NCI-H1417 treated with DMSO at 0.1 percent for 48 hours (cell line): ENCODE measurements around the gene SP7.
"Not testable (repeated sequence)": the region's sequence is repeated elsewhere in the genome, so short reads cannot be mapped to it uniquely, and the experiment has no call there.

ENCODE experiments used
- DNase-seq: peaks from one replicate; lab custom pipeline; 2025; lab: John Stamatoyannopoulos, UW

Gene SP7

GRCh38 chr12:53336181-53336681 is at the start of gene SP7:
Gene SP7 (minus strand): TSS chr12:53336354. CDS start chr12:53335646, 708 bp downstream.
- DNase-seq, result no peak

- DNase-seq, result no peak
Observed at GRCh38 chr12:53383258-53383657, 47.1 kb upstream of the SP7 start.

GRCh38 chr12:53381731-53382630 is 45.8 kb upstream of the SP7 start:
- DNase-seq, result no peak

- no peak for DNase-seq
Observed at GRCh38 chr12:53380794-53381730, 44.9 kb upstream of the SP7 start.

GRCh38 chr12:53380104-53380793 is 44.1 kb upstream of the SP7 start, which contains the start of gene SP1:
Gene SP1 (plus strand): TSS chr12:53380176. CDS start chr12:53380292, 116 bp downstream.
- DNase-seq, result peak; percentile 65

GRCh38 chr12:53379389-53380103 is 43.4 kb upstream of the SP7 start:
- DNase-seq, result peak; percentile 100

- DNase-seq, result no peak
Observed at GRCh38 chr12:53378724-53379388, 42.7 kb upstream of the SP7 start.

GRCh38 chr12:53378222-53378621 is 42.1 kb upstream of the SP7 start:
- no peak for DNase-seq

- no peak for DNase-seq
Observed at GRCh38 chr12:53376747-53377146, 40.6 kb upstream of the SP7 start.

- not testable (repeated sequence) for DNase-seq
Observed at GRCh38 chr12:53374277-53374676, 38.1 kb upstream of the SP7 start.

- not testable (repeated sequence) for DNase-seq
Observed at GRCh38 chr12:53373554-53374133, 37.5 kb upstream of the SP7 start.

- no peak for DNase-seq
Observed at GRCh38 chr12:53365245-53365904, 29.2 kb upstream of the SP7 start.

GRCh38 chr12:53361638-53362037 is 25.5 kb upstream of the SP7 start:
- DNase-seq, result not testable (repeated sequence)

- DNase-seq, result no peak
Observed at GRCh38 chr12:53358836-53359419, 22.8 kb upstream of the SP7 start.

GRCh38 chr12:53355121-53355520 is 19.0 kb upstream of the SP7 start:
- DNase-seq, result no peak

GRCh38 chr12:53353257-53353655 is 17.1 kb upstream of the SP7 start:
- no peak for DNase-seq

- DNase-seq, result peak; percentile 66
Observed at GRCh38 chr12:53352331-53353256, 16.4 kb upstream of the SP7 start.

GRCh38 chr12:53347905-53348304 is 11.8 kb upstream of the SP7 start:
- no peak for DNase-seq
